Measurements from ENCODE around the gene ATP6V0E1. TPM values are rescaled to one million over a fixed set of nuclear protein-coding genes. Genes with fewer than 3 reads are reported as not detected.

ATP6V0E1 gene
- total RNA-seq, 1 experiment from 2014 or later: 84.6 TPM

GRCh38 chr5:172940268-172941066, 43.1 kb upstream of the ATP6V0E1 start:
- Histone ChIP-seq H3K4me3 (replicated peaks in 1 of 2; ENCODE audit: low read depth in 1 of 2, low read length in 2 of 2) (no peak overlapping the region), H3K79me2 (ENCODE audit: insufficient read depth, low read length) (no peaks in the 10 kb centered on the region), H3K9ac (ENCODE audit: low read length) (no peak overlapping the region), H3K27me3 (ENCODE audit: insufficient read depth, low read length) (no peaks in the 10 kb centered on the region), H3K4me2 (ENCODE audit: low read length) (no peak overlapping the region), H3K4me1 (ENCODE audit: control insufficient read depth in 1 of 2, insufficient read depth in 2 of 2, low read length in 2 of 2) (peaks cover 0 to 8% of the 10 kb centered on the region in 2 experiments; a peak in 1 of 4 replicates), H2AFZ (ENCODE audit: low read depth, low read length, poor library complexity, severe bottlenecking) (no peak overlapping the region), H3K27ac (ENCODE audit: low read depth, low read length) (no peak overlapping the region), H3K36me3 (ENCODE audit: control insufficient read depth in 1 of 2, insufficient read depth in 2 of 2, low read length in 2 of 2) (no peaks in the 10 kb centered on the region), H4K20me1 (ENCODE audit: insufficient read depth) (no peaks in the 10 kb centered on the region), H3K9me3 (ENCODE audit: control insufficient read depth in 1 of 2, insufficient read depth in 1 of 2, low read depth in 1 of 2, low read length in 2 of 2) (no peaks in the 10 kb centered on the region), H3K9me2 (ENCODE audit: insufficient read depth) (no peaks in the 10 kb centered on the region)
- RAD21 ChIA-PET (ENCODE audit: low non-redundant PET in 1 of 2, low total read pairs in 2 of 2, uncharacterized antibody in 2 of 2, unreplicated experiment in 2 of 2): no interaction called here
- CTCF ChIA-PET: interaction anchor here (4.1 kb wide), 1 partner anchor 226 kb away, joined by 28 read pairs; no protein-coding TSS in a partner anchor
- no peak for TF ChIP-seq SP1 (IDR thresholded peaks at IDR 0.05; ENCODE audit: low read depth)
- TF ChIP-seq SIN3A (IDR thresholded peaks at IDR 0.05; ENCODE audit: low read depth): no peak
- TF ChIP-seq ATF3 (IDR thresholded peaks at IDR 0.05): no peak
- no peak for TF ChIP-seq MAX (IDR thresholded peaks at IDR 0.05)
- no peak for TF ChIP-seq YY1 (IDR thresholded peaks at IDR 0.05; ENCODE audit: extremely low read depth, insufficient replicate concordance, low read depth, low read length)
- no peak for TF ChIP-seq SRF (IDR thresholded peaks at IDR 0.05; ENCODE audit: low read depth)
- TF ChIP-seq TCF7L2 (IDR thresholded peaks at IDR 0.05; ENCODE audit: borderline replicate concordance, extremely low read depth, insufficient read depth, insufficient read length): no peak
- no peak for TF ChIP-seq ZNF274 (IDR thresholded peaks at IDR 0.05; ENCODE audit: low read depth, low read length)
- no peak for TF ChIP-seq EZH2 (IDR thresholded peaks at IDR 0.05)
- TF ChIP-seq POLR2AphosphoS5 (IDR thresholded peaks at IDR 0.05; ENCODE audit: low read depth, low read length): no peak
- TF ChIP-seq ZBTB33 (IDR thresholded peaks at IDR 0.05; ENCODE audit: extremely low read depth, insufficient replicate concordance, low read length): no peak
- no peak for TF ChIP-seq CBX3 (IDR thresholded peaks at IDR 0.05; ENCODE audit: low read depth)
- no peak for TF ChIP-seq EGR1 (IDR thresholded peaks at IDR 0.05; ENCODE audit: low read depth)
- TF ChIP-seq JUND (IDR thresholded peaks at IDR 0.05): no peak
- TF ChIP-seq REST (IDR thresholded peaks at IDR 0.05; ENCODE audit: low read depth): no peak
- POLR2A ChIA-PET: interaction anchor here (0.8 to 1.1 kb wide), 2 partner anchors 12 to 13 kb away, joined by 3 read pairs; no protein-coding TSS in a partner anchor
- intact Hi-C loops (cut with micrococcal nuclease): no loop called here
- DNase-seq (ENCODE audit: low read depth, low spot score) (no peak), ATAC-seq (no peak)
- no TSS peak for BruUV-seq (replicated peaks)

All from HCT116 (cell line).